Regular cardiac myocyte (primary cell): ENCODE results near the gene FAM110C. TPM values are rescaled to one million over a fixed set of nuclear protein-coding genes. Genes with fewer than 3 reads are reported as not detected.

ENCODE experiments used
- total RNA-seq: library from RNA; depleted of rRNA; stranded (reverse); fragments of >200 nt; gene quantifications from 2 replicates; pipeline ENCODE4 v1.2.3, GENCODE V29; 2014

FAM110C gene, protein sequence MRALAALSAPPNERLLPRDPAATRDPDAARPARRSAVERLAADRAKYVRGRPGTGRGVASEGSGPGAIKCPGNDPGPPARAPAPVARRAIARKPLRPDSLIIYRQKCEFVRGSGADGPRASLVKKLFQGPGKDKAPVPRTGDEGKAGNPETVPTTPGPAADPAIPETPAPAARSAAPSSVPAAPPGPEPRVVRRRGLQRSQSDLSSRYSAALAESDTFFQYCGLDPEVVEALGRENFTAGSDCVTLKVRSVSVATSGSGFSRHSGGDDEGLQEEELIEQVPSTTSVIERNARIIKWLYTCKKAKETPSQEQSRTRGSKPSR
- under 0.01 and 1.4 TPM in 2 replicates for total RNA-seq

DNA sequence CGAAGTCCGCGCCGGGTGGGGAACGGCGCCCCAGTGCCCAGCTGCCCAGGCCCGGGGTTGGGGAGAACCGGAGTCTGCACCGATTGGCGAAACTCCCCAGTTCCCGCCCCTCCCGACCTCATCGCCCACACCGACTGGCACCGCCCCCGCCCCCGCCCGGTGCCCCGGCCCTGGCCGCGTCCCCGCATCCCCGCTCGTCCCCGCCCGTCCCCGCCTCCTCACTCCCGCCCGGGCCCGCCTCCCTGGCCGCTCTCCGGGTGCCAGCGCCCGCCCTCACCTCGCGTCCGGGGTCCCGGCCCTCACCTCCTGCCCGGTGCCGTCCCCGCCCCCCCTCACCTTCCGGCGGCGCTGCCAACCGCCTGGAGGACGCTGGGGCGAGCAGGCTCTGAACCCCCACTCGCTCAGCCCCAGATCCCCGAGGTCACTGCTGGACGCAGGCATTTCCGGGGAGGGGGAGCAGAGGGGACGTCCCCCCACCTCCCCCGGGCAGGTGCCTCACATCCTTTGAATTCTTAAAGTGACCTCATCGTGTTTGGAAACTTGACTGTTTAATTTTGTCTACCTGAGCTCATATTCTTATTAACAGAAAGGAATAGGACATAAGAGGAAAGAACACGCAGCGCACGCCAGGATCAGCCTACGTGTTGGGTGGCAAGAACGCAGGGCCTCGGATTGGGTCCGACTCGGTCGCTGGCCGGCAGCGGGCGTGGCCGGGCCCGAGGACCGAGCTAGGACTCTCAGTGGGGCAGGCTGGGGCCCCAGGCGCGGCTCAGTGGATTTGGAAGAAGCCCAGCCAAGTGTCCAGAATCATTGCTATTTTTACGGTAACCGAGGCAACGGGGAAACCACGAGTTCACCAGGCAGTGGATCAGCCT lies at the start of gene FAM110C:
TSS of gene FAM110C (minus strand) at position 35 of the 875 bp plus-strand sequence. CDS start 120 bp downstream, outside the sequence.

Other genes with a start within 250 kb of the FAM110C start
- gene SH3YL1, start 217.5 kb upstream of the FAM110C start, total RNA-seq, result 23.0 and 43.7 TPM in 2 replicates
- 74.2 and 85.7 TPM in 2 replicates for gene ACP1, start 218.4 kb upstream of the FAM110C start, total RNA-seq
- gene ALKAL2, start 241.6 kb upstream of the FAM110C start, total RNA-seq, result under 0.01 TPM in 1 of 2 replicates, not detected in the other